ENCODE measurements around the gene ZW10.
A peak's percentile ranks its signal among the peaks of the same experiment; 100 is the strongest.
"Not testable (repeated sequence)": the region's sequence is repeated elsewhere in the genome, so short reads cannot be mapped to it uniquely, and the experiment has no call there.

ZW10 gene, protein sequence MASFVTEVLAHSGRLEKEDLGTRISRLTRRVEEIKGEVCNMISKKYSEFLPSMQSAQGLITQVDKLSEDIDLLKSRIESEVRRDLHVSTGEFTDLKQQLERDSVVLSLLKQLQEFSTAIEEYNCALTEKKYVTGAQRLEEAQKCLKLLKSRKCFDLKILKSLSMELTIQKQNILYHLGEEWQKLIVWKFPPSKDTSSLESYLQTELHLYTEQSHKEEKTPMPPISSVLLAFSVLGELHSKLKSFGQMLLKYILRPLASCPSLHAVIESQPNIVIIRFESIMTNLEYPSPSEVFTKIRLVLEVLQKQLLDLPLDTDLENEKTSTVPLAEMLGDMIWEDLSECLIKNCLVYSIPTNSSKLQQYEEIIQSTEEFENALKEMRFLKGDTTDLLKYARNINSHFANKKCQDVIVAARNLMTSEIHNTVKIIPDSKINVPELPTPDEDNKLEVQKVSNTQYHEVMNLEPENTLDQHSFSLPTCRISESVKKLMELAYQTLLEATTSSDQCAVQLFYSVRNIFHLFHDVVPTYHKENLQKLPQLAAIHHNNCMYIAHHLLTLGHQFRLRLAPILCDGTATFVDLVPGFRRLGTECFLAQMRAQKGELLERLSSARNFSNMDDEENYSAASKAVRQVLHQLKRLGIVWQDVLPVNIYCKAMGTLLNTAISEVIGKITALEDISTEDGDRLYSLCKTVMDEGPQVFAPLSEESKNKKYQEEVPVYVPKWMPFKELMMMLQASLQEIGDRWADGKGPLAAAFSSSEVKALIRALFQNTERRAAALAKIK
- 8.7 to 18.9 (median 16.6) reads per million in 4 donors for total RNA-seq

DNA sequence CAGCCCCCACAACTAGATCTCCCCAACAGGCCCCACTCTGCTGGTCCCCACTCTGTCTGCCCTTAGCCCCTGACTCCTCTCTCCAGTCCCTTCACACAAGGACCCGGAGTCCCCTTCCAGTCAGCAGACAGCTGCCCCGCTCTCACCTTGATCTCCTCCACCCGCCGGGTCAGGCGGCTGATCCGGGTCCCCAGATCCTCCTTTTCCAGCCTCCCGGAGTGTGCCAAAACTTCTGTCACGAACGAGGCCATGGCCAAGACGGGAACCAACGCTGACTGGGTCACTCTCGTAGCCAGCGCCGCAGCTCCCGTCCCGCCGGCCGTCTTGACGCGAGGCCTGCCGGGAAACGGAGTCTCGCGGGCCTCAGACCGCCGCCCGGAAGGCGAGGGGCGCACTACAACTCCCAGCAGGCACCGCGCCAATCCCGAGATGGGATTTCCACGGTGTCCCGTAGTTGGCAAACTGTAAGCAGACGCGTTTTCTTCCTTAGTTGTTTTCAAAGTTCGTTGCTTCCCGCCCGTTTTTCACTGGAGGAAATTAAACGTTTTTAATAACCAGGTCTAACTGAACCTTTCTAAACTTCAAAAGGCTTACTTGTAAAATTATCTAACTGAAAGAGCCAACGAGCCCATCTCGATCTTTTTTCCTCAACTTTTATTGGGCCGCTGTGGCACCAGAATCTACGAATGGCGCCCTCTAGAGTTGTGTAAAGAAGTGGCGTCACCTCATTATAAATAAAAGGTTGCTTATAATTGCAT is at the start of gene ZW10:
TSS of gene ZW10 (minus strand) at position 277 of the 758 bp plus-strand sequence. CDS start at position 251, 26 bp downstream.
- peak; percentile 81 to 95 (median 90) for DNase-seq

DNA sequence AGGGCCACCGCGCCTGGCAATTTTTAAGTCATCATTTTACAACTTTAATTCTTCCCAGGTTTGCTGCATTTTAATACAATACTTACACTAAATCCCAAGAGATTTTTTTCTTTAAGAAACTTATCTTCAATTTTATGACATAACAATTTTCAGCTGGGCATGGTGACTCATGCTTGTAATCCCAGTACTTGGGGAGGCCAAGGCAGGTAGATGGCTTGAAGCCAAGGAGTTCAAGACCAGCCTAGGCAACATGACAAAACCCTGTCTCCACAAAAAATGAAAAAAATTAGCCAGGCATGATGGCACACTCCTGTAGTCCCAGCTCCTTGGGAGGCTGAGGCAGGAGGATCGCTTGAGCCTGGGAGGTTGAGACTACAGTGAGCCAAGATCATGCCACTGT is 44.9 kb upstream of the ZW10 start:
- no peak for DNase-seq

DNA sequence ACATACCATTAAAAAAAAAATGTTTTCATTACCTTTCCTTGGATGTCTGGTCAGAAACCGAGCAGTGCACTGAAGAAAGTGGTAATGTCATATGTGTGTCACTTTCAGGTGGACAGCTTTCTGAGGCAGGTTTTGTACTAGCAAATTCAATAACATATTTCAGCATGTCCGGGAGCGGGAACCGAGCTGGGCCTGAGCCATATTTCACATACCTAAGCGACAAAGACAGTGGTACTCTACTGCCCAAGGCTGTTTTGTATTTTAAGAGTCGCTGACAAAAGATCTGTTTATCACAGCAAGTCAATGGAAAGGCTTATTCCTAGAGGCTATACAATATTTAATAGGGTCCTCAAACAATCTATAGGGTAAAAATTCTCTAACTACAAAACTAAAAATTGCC is 44.1 kb upstream of the ZW10 start:
- DNase-seq = no peak

DNA sequence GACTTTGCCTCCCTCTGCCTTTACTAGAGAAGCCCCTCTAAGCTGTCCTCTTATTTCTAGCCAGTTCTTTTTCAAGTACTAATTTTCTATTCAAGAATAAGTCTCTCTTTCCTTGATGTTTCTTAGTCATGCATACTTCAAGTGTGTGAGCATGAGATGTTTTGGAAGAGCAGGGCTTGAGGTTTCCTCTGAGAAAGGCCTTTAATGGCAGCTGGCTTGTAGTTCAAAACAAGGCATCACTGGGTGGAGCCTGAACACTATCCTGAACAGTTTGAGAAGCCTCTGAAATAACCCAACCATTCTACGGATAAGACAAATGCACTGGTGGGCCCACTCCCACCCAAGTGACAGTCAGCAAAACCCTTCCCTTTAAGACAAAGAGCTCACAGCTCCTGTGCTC is 43.7 kb upstream of the ZW10 start:
- DNase-seq = no peak

DNA sequence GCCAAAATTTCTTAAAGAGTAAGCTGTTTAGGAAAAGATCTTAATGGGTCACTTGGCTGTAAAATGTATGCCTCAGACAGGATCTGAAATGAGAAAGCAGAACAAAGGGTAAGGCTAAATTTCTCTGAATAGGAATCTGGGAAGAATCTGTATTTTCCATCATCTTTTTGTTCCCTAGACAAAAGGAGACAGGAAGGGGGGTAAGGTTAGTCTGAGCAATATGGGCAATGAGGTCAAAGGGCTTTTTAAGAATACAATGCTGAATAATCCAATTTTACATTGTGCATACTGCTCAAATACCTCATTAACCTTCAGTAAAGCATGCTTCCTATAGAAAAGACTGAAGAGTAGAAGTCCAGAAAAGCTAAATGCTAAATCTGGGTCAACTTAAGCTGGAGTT is 40.7 kb upstream of the ZW10 start:
- DNase-seq = no peak

DNA sequence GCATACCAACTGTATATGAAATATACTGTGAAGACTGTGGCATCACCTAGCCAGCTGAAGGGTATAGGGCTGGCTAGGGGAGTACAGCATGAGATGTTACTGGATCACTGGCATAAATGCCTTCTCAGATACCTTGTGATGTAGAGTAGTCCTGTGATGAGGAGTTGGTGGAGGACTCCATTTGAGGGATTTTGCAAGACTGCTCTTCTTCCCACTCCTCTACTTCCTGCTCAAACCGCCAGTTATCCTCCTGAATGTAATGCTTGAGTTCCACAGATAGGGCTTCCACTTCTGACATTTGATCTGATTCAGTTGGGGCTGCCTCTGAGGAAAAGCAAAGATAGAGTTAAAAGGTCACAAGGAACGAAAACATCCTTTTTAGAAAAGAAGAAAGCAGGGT is 35.4 kb upstream of the ZW10 start:
- no peak for DNase-seq

DNA sequence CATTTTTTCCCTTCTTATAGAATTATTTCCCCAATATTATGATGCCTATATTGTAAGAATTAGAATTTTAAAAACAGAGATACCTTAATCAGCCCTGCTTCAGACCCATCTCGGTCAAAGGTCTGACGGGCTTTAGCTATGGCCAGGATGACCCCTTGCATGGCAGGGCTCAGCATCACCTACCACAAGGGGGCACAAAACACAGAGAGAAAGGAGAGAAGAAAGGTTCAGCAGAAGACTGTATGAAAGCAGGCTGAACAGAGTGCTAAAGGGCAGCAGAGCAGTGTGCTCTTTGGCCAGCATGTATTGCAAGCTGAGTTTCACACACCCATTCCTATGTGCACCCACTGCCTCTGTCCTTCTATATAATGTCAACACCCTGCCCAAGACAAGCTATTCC is 32.9 kb upstream of the ZW10 start:
- no peak for DNase-seq

DNA sequence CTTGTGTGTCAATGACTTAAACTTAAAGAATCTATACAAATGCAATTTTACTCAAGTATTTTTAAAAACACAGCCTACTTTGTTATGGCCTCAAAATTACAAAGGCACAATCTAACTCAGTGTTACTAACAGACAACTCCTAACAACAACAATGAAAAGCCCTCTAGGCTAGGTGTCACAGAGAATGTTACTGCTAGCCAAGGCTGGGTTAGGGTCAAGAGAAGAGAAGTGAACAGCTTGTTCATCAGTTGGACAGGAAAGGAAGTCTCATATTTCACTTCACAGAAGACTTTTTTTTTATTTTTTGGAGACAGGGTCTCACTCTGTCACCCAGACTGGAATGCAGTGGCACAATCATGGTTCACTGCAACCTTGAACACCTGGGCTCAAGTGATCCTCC is 32.1 kb upstream of the ZW10 start:
- no peak for DNase-seq

DNA sequence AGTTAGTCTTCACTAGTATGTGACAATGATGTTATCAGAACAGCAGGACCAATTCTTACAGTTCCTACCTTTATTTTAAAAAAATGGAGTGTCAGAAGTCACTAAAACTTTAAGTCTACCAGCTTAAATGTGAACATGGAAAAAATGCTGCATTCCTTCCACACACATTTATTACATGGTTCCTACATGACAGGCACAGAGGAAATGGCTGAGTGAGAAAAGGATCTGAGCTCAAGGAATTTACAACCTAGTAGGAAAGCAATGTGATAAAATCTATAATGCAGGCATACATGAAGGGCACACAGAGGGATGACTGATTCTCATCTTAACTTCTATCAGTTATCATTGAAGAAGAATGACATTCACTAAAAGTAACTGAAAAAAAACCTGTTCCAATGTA is 29.1 kb upstream of the ZW10 start:
- DNase-seq = no peak

DNA sequence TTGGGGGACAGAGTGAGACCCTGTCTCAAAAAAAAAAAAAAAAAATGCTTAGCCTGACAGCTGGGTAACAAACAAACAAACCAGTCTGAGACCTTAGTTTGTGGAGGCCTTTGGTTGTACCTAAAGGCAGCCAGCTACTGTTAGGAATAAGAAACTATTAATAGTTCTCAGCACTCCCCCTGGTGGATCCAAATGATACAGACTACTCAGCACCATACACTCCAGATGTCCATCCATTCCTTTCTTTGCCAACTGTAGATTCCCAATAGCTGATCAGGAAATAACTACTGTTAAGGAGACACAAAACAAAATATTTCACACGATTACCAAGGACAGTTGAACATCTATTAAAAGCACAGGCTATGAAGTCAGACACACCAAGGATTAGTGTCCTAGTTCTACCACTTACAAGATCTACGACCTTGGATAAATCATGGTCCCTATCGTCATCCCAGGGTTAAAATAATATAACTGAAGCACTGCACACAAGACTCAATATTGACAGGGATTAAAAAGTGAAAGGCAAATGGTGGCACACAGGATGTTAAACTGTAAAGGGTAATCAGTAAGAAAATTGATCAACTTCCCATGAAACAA is 23.3 kb upstream of the ZW10 start:
- DNase-seq = peak in 1 of 5 donors; percentile 16

DNA sequence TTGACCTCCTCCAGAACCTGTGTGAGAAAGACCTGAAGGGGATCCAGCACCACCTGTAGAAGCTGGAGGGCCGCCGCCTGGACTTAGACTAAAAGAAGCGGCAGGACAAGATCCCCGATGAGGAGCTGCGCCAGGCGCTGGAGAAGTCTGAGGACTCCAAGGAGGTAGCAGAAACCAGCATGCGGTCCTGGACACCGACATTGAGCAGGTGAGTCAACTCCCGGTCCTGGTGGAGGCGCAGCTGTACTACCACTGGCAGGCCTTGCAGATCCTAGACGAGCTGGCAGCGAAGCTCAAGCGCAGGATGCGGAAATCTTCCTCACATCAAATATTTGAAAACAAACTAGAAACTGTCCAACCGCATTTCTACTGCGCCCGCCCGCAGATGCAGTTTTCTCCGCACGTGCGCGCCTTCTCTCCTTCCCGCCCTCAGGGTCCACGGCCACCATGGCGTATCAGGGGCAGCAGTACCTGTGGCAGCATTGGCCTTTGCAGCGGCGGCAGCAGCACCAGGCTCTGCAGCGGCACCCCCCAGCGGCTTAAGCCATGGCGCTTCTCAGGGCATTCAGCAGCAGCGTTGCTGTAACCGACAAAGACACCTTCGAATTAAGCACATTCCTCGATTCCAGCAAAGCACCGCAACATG is 16.3 kb upstream of the ZW10 start:
- DNase-seq = no peak

DNA sequence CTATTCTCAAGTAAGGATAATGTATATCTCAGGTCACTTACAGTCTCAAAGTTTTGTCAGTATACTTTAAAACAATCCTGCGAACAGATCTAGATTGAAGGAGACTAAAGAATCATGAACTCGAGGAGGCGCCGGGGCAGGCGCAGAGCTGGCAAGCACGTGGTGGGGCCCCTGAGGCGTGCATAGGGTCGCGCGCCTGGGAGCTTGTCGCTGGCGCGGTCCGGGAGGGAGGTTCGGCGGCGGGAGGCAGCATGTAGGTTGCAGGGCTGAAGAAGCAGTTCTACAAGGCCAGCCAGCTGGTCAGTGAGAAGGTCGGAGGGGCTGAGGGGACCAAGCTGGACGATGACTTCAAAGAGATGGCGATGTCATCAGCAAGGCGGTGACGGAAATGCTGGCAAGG is 15.5 kb upstream of the ZW10 start:
- DNase-seq = not testable (repeated sequence)

DNA sequence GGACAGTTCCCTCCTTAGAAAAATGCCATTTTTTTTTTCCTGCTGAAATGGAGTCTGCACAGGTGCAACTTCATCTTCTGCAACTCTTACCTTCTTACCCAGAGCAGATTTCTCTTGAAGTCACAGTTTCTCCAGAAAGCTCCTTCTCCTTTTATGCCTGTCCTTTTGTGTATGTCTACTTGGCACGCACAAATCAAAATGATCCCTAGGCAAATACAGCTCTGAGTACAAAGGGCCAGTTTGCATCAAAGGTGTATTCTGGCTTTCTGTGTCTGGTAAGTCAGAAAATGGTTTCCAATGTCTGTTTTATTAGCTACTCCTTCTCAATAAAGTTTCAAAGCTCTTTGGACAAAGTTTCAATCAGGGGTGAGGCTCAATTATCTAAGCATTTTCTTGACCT is 8.6 kb upstream of the ZW10 start:
- no peak for DNase-seq

DNA sequence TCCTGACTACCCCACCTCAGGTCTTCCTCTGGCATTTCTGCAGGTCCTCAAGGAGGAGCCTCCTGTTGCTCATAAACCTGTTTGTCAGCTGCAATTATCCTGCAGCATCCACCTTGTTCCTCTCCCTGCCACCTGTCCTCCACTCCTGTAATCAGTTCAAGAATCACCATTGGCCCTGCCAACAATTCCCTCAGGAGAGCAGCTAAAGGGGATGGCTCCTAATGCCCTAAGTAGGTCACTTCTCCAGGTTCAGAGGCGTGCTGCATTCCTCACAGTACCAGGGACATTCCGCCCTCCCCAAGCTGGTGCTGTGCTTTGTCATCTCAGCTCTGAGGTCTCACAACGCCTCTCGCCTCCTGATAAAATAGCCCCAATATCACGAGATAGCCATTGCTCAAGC is 8.2 kb upstream of the ZW10 start:
- no peak for DNase-seq

DNA sequence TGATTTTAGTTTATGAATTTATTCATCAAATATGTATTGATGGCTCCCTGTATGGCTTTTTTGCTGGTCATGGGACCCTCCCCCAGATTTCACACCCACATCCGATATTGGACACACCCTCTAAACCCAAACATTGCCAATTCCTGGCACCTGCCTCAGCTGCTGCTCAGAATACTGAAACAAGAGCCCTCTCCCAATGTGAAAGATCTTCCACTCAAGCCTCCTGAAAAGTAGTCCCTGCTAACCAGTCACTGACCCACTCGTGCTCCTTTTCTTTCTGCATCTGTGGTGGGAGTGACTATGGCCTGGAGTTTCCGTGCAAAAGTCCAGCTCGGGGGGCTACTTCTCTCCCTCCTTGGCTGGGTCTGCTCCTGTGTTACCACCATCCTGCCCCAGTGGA is 6.0 kb upstream of the ZW10 start, which contains the start of gene CLDN25:
TSS of gene CLDN25 (plus strand) at position 301 of the 400 bp plus-strand sequence. CDS start at position 301, 0 bp downstream.
- DNase-seq = no peak

DNA sequence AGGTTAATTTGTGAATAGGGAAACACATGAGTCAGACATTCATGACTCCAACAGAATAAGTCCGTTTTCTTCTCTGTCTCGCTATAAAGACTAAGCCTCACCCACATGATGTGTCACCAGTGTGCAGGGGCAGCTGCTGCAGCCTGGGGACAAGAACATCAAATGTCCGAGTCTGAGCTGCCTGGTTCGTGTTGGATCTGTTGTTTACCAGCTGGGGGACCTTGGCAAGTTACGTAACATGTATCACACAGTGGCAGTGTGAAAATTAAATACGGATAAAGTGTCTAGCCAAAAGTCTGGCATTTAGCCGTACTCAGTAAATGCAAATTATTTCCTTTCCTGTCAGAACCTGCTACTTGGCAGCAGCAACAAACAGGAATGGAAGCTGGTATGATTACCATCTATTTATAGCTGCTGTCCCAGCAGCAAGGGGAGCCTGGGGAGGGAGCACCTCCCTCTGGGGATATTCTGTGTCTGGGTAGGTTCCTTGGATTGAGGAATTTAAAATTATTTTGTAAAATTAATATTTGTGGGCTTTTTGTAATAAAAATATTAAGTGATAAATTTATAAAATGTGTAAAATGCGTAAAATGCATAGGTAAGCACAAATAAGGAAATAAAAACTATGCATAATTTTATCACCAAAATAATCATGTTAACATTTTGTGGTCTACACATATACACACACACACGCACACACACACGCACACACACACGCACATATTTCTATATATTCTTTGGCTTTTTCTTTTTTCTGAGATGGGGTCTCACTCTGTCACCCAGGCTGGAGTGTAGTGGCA is 4.8 kb upstream of the ZW10 start:
- no peak for DNase-seq

DNA sequence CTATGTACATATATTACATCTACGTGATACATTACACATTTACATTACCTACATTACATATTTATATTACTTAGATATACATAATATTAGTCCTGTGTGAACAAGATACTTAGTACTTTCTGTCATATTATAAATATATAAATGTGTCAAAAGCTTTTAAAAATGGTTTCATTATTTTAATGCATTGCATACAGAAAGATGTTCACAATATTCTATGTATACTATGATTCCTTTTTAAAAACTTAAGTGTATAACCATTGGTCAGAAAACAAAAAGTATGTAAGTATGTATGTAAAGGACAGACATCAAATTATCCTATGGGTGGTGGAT is 647 bp upstream of the ZW10 start:
- no peak for DNase-seq

DNA sequence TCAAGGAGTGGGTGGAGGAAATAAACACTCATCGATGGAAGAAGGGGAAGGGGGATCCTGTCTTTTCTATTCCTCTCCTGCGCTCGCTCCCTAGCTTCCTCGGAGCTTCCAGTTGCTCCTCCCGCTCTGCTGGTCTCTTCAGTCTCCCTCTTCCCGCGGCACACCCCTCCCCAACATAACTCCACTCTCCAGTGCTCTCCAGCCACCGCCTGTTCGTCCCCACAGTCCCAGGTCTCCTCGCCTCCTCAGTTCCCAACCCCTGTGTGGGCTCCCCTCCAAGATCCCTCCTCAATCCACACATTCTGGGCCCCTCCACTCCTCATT is 438 bp downstream of the ZW10 start:
- DNase-seq = no peak

DNA sequence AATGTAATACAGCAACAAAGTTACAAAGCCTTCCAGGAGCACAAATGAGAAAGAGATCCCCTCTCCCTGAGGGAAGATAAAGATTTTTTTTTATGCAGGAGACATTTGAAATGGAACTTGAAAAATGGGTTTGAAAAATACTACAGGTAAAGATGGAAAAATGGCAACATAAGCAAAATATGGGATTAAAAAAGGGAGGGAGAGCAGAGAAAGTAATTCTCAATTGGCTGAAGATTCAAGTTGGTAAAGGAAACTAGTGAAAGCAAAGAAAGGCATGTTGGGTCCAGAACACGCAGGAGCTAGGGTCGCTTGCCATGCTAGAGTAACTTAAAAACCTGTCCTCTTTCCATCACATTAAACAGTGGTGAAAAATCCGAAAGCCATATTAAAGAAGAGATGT is 1.5 kb downstream of the ZW10 start:
- no peak for DNase-seq

DNA sequence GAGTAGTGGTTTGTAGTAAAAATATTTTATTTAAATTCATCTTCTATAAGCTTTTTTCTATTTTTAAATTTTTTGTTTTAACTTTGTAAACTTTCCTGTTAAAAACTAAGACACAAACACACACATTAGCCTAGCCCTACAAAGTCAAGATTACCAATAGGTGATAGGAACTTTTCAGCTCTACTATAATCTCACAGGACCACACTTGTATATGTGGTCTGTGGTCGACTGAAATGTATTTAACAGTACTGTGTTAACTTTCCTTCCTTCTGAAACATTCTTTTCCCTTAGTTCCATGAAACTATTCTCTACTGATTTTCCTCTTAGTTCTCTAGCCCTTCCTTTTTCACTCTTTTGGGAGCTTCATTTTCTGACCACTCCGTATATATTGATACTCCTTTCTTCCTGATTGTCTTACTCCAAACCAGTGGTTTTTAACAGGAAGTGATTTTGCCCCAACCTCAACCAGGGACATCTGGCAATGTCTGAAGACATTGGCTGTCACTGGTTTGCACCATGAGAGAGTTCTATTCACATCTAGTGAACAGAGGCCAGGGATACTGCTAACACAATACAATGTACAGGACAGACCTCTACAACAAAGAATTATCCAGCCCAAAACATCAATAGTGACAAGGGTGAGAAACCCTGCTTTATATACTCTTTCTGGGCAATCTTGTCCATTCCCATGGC is 8.8 kb downstream of the ZW10 start:
- DNase-seq = no peak

DNA sequence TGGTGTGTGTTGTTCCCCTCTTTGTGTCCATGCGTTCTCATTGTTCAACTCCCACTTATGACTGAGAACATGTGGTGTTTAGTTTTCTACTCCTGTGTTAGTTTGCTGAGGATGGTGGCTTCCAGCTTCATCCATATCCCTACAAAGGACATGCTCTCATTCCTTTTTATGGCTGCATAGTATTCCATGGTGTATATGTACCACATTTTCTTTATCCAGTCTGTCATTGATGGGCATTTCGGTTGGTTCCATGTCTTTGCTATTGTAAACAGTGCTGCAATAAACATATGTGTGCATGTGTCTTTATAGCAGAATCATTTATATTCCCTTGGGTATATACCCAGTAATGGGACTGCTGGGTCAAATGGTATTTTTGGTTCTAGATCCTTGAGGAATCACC is 10.5 kb downstream of the ZW10 start:
- not testable (repeated sequence) for DNase-seq

All from T-helper 1 cell (primary cell).